ENCODE results near the gene DEXI.

DEXI gene

DNA sequence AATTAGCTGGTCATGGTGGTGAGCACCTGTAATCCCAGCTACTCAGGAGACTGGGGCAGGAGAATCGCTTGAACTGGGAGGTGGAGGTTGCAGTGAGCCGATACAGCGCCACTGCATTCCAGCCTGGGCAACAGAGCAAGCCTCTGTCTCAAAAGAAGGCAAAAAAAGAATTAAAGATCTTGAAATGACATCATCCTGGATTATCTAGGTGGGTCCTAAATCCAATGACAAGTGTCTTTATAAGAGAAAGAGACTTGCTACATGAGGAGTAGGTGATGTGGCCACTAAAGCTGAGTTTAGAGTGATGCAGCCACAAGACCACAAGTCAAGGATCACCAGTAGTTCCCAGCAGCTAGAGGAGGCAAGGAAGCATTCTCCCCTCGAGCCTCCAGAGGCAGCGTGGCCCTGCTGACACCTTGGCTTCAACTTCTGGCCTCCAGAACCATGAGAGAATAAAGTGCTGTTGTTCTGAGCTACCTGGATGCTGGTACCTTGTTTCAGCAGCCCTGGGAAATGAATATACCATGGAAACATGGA, 49.4 kb downstream of the DEXI start:
- no peak for DNase-seq (ENCODE audit: low read depth)

GRCh38 chr16:10889855-10890254, 52.4 kb downstream of the DEXI start:
- no peak for DNase-seq (ENCODE audit: low read depth)

GRCh38 chr16:10888320-10888937, 53.8 kb downstream of the DEXI start:
- DNase-seq (ENCODE audit: low read depth) = no peak

GRCh38 chr16:10885246-10885645, 57.0 kb downstream of the DEXI start:
- DNase-seq (ENCODE audit: low read depth) = no peak

GRCh38 chr16:10883004-10883403, 59.3 kb downstream of the DEXI start:
- DNase-seq (ENCODE audit: low read depth) = no peak

DNA sequence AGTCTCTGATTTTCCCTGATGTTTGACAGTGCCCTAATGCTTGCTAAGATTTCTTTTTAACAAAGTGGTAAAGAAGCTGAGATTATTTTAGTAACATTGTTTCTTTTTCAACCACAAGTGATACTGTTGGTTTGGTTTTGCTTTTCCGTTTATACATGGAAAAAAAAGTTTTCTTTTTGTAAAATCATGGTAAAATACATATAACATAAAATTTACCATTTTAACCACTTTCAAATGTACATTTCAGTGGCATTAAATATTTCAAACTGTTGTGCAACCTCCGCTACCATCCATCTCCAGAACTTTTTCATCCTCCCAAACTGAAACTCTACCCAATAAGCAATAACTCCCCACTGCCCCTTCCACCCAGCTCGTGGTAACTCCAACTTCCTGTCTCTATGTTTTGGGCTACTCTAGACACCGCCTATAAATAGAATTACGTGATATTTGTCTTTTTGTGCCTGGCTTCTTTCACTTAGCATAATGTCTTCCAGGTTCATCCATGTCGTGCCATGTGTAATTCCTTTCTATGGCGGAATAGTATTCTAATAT, 60.7 kb downstream of the DEXI start:
- DNase-seq (ENCODE audit: low read depth) = no peak

- DNase-seq (ENCODE audit: low read depth) = no peak
Measured at GRCh38 chr16:10880594-10881452, 61.4 kb downstream of the DEXI start.

DNA sequence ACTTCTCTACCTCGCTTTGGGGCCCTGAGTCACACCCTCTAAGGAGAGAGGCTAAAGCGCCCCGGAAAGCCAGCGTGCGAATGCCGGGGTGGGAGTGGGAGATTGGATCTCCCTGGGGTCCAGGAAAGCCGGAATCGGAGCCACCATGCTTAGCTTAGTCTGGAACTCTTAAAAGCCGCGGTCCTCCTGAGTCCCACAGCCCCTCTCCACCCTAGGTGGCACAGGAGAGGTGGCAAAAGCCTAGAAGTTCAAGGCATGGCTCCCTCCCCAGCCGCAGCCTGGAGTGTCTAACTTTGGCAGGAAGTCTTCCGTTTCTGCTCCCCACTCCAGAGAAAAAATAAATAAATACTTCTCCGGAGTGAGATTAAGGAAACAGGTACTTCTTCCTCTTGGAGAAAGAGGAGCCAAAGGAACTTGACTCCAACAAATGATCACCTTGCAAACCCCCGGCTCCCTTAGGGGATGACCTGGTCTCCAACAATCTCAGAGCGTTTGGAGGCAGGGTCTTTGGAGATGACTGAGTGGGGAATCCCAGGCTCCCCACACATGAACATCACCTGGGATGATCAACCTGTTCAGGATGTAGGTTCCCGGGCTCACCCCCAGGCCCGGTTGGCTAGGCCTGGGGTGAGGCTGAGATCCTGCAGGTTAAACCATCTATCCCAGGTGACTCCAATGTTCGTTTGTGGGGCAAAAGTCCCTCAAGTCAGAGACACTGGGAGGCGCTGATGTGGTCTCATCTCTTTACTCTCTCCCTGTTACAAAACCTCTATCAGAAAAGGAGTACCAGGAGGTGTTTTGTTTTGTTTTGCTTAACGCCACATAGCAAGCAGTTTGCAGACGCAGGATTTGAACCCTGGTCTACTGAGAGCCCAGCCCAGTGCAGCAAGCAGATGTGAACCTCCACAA, 62.3 kb downstream of the DEXI start:
- no peak for DNase-seq (ENCODE audit: low read depth)
